8988T (cell line): Measurements from ENCODE around the gene OR2T11.
"Not testable (repeated sequence)": the region's sequence is repeated elsewhere in the genome, so short reads cannot be mapped to it uniquely, and the experiment has no call there.

Source experiments
- DNase-seq: peaks from one replicate; pipeline ENCODE4 v3.0.0; 2011

Gene OR2T11, protein sequence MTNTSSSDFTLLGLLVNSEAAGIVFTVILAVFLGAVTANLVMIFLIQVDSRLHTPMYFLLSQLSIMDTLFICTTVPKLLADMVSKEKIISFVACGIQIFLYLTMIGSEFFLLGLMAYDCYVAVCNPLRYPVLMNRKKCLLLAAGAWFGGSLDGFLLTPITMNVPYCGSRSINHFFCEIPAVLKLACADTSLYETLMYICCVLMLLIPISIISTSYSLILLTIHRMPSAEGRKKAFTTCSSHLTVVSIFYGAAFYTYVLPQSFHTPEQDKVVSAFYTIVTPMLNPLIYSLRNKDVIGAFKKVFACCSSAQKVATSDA

DNA sequence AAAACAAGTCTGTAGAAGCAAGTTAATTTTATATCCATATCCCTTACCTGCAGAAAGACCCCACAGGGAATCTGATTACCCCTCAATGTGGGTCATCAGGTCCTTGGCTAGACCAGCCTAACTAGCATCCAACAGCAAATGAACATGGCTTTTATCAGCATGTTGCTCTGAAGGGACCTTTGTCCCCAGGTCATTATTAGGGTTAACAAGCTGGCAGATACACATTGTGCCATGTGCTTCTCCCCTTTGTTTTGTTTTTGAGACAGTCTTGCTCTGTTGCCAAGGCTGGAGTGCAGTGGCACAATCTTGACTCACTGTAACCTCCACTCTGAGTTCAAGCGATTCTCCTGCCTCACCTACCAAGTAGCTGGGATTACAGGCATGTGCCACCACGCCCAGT, at the start of gene OR2T11:
Gene OR2T11 (minus strand): TSS at position 101 of the 400 bp plus-strand sequence. CDS start 7,963 bp downstream, outside the sequence.
- not testable (repeated sequence) for DNase-seq

DNA sequence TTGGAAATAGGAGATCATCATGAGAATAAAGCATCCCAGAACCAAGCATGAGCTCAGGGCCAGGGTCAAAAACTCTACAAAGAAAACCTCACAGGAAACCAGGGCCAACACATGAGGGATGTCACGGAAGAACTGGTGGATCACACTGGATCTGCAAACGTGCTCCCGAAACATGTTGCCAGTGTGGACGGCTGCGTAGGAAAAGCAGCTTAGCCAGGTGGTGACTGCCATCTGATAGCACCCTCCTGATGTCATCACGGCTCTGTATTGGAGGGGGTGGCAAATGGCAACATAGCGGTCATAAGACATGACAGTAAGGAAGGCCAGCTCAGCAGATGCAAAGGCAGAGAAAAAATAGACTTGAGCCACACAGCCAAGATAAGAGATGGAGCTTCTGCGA, 46.8 kb upstream of the OR2T11 start:
- DNase-seq: no peak

DNA sequence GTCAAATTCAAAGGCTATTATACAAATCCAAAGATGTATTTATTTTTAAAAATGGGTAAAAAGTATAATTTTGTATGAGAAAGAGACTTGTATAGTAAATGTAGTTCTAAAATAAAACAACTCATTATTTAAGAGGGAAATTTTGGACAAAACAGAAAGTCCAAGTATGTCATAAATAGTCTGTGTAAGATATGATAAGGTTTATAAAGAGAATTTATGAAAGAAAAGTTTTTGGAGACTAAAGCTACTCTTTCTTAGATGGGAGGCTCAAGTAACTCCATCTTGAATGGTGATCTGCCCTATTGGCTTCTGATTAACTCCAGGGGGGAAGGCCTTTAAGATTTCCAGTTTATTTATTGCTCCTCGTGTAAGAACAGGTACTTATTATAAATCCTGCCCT, 35.1 kb upstream of the OR2T11 start:
- DNase-seq: no peak

DNA sequence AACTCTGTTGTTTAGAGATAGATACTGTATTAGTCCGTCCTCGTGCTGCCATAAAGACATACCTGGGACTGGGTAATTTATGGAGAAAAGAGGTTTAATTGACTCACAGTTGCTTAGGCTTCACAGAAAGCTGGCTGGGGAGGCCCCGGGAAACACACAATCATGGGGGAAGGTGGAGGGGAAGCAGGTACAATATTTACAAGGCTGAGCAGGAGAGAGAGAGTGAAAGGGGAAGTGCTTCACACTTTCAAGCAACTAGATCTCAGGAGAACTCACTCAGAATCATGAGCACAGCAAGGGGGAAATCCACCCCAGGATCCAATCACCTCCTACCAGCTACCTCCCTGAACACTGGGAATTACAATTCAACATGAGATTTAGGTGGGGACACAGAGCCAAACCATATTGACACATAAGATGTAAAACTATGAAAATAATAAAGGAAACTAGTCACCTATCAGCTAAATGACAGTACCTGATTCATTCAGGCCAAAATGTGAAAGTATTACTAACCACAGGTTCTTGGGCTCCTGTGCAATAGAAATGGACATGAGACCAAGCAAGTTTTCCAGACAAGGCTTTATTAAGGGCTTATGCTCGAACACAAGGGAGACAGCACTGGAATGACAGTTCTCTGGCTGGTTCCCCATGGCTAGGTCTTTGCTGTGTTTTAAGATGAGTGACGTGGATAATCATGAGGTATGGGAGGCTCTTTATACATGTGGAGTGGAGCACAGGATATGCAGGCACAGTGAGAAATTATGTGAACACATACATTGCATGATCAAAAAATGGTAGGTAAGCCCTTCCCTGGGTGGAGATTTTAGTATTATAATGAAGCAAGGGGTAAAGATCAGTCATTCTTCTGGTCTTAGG, 28.8 kb upstream of the OR2T11 start:
- DNase-seq: not testable (repeated sequence)

DNA sequence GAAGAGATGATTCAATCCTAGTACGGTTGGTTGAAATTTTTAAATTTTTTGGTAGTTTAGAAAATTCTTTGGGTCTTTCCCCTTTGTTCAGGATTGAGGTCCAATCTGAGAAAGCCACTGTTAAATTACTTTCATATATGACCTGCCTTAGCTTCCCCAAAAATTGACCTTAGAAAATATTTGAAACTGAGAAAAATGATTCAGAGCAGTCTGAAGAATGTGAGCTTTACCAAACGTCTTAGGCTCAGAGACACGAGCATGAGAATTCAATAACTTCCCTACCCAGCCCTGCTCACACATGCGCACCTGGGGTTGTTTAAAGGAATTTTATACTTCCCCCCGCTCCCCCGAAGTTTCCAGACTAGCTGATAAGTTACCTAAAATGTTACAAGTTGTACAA, 21.9 kb upstream of the OR2T11 start:
- not testable (repeated sequence) for DNase-seq

DNA sequence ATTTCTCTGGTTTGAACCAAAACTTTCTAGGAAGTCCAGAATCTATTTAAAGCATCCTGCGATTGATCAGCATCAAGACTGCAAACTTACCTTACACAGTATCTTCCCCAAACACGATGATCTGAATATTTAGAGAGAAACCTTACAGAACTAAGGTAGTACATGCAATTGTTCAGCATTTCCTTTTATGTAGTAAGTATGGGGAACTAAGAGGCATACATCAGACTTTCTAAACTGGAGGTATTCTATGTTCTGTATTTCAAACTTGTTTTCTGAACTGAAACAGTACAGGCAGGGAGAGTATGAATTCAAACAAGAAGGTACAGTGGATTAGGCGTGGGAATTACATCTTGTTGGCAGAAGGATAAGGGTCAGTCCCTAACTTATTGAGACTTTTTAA, 20.5 kb upstream of the OR2T11 start, which contains the start of gene OR2T27:
Gene OR2T27 (minus strand): TSS at position 175 of the 400 bp plus-strand sequence. CDS start 4,644 bp downstream, outside the sequence.
- DNase-seq: not testable (repeated sequence)

DNA sequence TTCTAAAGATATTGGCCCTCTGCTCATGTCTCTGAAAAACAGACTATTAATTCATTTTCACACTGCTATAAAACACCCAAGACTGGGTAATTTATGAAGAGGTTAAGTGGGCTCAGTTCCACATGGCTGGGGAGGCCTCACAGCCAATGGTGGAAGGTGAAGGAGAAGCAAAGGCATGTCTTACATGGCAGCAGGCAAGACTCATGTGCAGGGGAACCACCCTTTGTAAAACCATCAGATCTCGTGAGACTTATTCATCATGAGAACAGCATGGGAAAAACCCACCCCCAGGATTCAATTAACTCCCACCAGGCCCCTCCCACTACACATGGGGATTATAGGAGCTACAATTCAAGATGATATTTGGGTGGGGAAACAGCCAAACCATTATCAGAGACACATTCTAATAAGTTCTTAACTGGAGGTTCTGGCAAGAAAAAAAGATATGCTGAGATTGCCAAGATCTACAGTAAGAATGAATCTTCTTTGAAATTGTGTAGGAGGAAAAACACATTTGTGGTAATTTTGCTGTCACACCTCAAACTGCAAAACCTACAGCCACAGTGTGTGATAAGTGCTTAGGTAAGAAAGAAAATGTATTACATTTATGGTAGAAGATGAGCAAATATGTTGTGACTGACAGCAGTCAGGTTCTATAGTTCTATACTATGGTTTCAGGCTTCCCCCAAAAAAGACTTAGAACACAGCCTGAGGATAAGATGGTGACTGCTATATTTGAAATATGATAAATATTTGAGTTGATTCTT, 14.1 kb upstream of the OR2T11 start:
- not testable (repeated sequence) for DNase-seq

DNA sequence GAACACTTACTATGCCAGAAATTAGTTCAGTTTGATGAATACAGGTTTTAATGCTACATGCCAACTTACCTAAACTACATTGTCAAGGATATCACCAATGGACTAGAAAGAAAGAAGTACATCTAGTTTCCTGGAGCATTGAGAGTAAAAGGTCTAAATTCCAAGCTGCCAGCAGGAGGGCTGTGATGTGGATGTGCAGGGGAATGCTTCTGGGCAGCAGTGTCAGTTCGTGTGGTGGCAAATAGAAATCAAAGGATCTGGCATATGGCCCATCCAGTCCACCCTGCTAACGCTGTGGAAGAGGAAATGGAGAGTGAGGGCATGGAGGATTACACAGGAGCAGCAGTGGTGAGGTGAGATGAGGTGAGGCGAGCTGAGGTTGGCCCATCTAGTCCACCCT, 10.3 kb upstream of the OR2T11 start, which contains the start of gene OR2T35:
Gene OR2T35 (minus strand): TSS at position 101 of the 400 bp plus-strand sequence. CDS start 6,020 bp downstream, outside the sequence.
- not testable (repeated sequence) for DNase-seq

DNA sequence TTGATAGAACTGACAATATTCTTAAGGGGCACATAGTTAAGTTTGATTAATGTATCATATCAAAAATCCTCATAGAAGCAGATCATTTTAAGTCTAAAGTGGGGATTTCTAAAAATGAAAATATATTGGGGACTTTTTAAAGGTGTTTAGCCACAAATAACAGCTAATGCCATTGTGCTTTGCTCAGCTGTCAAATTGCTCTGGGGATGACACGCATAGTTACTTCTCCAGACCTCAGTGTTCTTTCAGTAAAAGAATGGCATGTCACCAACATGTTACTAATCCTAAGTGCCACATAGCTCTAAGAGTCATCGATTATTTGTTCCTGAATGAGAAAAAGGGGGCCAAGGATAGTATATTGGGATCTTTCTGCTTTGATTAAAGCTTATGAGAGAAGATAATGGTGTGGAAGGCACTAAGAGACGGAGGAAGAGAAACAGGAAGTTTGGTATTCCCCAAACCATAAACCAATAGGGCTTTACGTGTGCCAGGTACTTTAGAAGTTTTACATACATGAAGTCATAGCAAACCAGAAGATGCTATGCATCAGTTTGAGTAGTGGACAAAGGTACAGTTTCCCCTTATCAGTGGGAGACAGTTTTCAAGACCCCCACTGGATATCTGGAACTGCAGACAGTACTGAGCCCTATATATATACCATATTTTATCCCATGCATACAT, 8.2 kb upstream of the OR2T11 start:
- DNase-seq: not testable (repeated sequence)

DNA sequence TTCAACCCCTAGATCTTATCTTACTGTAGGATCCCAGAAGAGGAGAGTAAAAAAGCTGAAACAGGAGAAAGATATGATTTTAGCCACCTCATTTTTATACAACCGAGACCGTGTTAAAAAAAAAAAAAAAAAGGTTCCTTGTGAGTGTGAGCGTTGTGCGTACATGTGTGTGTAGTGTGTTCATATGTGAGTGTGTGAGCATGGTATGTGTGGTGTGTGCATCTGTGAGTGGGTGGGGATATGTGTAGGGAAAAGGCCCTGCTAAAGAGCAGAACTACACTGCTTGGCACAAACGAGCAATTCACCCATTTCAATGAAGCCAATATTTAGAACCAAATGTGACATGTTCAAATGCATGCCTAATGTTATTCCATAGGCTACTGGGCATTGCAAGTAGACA, 6.7 kb upstream of the OR2T11 start:
- not testable (repeated sequence) for DNase-seq

DNA sequence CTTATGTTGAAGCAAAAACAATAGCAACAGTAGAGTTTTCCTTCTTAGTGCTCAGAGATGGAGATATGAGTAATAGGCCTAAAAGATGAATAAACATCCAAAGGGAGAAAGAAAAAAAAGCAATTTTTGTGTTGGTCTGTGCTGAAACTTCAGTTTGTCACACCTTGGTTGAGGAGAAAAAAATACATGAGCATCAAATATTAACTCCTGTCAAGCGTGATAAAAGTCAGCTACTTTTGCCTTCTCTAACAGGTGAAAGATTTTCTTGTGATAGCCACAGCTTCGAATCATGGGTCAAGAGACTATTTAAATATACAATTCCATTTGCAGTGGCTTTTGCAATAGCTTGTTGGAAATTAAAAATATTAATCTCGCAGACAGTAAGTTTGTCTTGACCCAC, 6.0 kb upstream of the OR2T11 start:
- DNase-seq: not testable (repeated sequence)

DNA sequence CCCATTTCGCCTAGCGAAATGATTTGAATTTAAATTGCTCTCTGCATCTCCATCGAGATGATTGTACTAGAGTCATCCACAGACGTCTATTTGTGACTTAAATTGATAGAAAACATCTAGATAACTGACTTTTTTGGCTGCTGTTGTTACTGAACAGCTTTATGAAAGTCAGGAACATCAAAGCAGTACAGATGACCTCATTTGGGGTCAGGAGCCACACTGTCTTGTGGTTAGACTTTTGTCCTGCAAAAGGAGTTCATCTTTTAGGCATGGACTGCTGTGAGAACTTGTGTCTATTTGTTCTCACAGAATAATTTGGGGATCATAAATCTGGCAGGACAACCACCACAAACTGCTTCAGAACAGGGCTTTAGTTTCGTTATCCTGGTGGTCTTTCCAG, 4.8 kb upstream of the OR2T11 start:
- not testable (repeated sequence) for DNase-seq

DNA sequence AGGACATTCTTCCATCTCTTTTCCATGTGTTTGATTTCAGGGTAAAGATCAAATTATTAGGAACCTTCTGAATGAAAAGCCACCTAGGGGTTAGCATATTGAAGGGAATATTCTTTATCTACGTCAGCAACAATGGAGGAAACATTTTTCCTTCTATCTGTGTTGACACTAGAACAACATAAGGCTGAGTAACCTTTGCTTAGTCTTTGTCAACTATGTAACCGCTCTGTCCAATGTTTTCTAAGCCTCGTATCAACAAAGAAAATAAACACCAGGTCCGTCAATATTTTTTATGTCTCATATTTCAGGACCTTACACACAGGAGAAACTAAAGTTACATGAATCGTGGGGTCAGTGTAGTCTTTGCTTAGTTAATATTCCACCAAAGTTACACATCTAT, 1.7 kb upstream of the OR2T11 start:
- not testable (repeated sequence) for DNase-seq

DNA sequence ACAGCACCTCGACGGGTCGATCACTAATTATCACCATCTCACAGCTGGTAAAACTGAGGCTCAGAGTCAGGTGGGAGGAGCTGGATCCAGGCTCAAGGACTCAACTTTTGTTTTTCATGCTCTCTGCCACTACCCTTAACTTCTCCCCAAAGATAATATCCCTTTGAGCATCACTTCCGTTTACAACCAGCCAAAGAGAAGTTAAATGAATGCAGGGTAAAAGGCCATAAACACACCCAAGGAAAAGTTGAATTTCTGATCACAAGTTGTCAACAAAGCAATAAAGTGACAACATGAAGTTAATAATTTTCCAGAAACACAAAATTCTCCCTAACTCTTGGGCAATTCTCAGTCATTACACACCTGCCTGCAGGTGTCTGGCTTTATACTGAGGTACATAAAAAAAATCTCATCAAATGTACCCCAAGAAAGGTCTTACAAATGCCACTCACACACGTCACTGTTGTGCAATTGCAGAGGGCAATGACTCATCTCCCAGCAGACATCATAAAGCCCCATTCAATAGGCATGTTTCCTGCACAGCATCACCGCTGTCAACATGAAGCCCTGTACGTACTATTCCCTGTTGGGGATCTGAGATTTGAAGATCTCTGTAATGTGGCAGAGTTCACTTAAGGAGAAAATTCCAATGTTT, 3.4 kb downstream of the OR2T11 start:
- DNase-seq: no peak

DNA sequence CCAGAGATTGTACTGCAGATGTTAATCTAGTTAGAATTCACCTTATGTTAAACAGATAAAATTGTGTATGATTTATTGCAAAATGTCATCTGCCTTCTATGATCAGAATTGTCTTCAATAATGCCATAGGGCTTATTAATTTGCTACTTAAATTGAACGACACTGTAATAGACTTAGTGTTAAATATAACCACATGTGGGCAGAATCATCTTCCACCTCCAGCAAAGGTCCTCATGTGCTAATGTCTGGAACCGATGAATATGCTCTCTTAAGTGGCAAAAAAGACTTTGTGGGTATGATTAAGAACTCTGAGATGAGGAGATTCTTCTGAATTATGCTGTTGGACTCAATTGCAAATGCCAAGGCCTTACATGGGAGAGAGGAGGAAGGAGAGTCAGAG, 4.3 kb downstream of the OR2T11 start:
- no peak for DNase-seq

DNA sequence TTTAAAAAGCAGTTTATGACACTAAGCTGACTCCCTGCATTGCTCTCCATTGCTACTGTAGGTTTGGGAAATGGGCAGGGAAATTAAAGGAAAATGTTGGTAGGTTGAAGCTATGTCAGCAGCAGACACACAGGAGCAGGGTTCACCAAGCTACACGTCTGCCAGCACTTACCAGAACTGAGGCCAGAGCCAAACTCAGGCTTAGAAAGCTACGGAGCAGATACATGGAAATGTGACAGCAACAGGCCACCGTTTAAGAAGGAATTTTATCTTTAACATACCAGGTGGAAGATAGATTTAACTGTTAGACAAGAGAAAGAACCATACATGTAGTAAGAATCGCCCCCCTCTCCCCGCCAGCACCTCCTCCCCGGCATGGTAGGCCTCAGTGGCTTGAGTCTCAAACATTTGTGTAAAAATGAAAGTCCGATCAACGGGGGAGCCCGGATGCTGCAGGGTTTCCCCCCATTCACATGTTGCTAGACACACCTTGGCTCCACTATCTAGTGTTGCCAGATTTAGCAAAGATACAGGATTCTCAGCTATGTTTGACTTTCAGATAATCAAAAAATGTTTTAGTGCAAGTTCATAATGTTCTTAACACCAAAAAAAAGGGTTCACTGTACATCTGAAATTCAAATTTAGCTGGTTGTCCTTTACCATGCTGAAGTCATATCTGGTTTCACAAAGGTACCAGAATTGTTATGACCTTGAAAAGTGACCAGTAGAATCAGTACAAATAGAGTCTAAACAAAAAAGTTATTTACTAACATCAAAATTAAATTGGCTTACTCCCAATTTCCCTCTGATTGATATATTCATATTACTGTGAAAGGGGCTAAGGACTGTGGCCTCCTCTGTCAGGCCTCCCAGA, 6.7 kb downstream of the OR2T11 start:
- DNase-seq: no peak

DNA sequence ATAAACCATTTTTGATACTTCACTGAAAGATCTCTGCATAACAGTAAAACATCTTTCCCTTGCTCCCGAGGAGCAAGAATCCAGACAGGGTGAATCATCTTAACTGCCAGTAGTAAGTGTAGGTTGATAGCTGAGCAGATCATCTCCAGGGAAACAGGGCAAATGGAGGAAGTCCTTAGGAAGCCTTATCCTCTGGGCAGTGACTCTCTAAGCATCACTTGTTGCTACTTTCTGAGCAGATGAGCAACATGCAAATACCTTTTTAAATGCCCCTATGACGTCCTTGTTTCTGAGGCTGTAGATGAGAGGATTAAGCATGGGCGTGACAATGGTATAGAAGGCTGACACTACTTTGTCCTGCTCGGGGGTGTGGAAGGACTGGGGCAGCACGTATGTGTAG, 8.9 kb downstream of the OR2T11 start:
- DNase-seq: no peak

DNA sequence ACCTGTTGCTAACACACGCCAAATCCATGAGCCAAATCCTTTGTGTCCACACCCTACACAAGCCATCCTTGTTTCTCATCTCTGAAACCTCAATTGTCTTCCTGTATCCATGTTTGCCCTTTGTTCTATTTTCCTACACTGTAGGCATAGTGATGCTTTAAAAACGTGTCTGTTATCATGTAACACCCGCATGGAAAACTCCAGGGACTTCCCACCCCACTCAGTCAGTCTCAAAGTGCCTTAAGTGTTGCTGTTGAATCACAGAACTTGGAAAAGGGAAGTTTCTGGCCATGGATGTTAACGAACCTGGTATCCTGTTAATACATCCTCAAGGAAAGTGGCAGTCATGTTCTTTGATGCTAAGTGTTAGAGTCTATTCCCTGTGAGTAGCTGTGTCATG, 9.7 kb downstream of the OR2T11 start:
- DNase-seq: no peak

DNA sequence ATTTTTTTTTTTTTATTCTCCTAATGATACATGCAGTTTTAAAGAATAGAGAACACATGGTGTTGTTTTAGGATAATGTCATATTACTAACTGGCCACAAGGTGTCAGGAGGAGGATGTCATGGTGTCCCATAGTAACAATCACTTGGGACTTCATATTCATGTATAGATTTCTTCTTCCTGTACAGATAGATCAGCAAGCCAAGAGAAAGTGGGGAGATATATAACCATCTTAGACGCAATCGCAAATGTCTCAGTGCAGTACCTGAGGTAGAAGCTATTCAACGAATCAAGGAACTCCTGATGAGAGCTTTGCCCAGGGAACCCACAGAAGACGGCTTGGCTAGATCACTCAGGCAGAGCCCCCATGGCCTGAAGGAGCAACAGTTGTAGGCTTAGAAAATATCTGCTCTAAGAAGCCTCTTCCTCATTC, 12.3 kb downstream of the OR2T11 start:
- no peak for DNase-seq

DNA sequence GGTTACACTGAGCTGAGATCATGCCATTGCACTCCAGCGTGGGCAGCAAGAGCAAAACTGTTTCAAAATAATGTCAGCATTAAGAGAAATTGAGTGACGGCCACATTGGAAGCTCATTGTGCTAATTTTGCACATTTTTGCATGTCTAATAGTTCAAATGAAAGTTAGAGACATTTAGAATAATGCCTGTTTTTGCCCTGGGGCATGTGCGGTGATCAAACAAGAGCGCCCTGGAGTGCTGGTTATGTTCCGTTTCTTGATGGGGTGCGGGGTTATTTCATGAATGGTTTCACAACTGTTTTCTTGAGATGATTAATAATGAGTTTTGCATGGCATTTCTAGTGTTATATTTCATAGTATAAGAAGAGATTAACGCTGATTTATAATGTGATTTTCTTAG, 13.1 kb downstream of the OR2T11 start:
- no peak for DNase-seq

DNA sequence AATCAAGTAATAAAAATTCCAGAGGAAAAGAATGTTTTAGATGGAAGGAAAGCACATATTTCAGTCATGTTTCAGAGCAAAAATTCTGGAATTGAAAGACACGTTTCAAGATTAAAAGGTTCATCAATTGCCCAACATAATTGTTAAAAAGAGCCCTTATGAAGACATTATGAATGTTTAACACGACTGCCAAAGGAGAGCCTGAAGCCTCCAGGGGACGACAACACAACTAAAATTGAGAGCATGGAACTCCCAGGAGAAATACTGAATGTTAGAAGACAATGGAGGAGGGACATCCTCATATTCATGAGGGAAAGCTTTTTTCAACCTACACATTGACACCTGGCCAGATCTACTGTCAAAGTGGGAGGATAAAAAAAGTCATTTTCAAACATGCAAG, 16.0 kb downstream of the OR2T11 start:
- no peak for DNase-seq
